HPDE6-E6E7 (cell line): Measurements from ENCODE around the gene GNA12.
"Not testable (repeated sequence)": the region's sequence is repeated elsewhere in the genome, so short reads cannot be mapped to it uniquely, and the experiment has no call there.

Experiments used
- DNase-seq: peaks from one replicate; pipeline ENCODE4 v3.0.0; 2011; ENCODE audit warnings: missing footprints; ENCODE audit errors: extremely low spot score

GNA12 gene

DNA sequence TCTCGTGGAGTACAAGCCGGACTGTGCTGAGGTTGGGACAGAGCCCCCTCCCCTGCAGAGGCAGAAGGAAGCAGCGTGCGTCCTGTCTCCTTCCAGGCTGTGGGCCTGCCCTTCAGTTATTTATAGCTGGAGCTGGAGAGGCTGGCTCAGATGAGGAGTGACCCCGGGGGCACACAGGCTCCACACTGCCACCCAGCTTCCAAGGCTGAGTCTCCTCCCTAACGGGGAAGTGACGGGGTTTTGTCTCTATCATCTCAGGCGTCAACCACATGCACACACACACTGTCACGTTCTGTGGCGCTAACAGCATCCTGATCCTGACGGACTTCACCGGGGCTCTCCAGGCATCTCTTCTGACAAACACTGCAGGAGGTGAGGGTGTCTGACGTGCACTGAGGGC is 130.7 kb downstream of the GNA12 start:
- DNase-seq = no peak

DNA sequence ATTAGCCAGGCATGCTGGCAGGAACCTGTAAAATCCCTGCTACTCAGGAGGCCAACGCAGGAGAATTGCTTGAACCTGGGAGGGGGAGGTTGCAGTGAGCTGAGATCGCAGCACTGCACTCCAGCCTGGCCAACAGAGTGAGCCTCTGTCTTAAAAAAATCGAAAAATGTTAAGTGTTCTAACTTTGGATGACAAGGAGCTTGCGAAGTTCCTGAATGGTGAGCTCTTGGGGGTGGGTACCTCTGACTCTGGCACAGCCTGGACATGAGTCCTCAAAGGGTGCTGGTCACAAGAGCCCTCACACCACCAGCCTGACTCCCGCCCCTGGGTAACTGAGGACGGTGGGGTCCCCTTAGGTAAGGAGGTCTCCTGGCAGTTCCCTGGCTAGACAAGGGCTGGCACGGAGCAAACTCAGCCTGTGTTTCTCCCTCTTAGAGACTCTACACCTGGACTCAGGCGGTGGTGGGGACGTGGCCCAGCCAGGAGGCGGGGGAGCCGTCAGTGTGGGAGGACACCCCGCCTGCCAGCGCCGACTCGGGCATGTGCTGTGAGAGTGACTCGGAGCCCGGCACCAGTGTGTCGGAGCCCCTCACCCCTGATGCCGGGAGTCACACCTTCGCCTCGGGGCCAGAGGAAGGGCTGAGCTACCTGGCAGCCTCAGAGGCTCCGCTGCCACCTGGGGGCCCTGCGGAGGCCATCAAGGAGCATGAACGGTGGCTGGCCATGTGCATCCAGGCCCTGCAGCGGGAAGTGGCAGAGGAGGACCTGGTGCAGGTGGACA is 132.0 kb downstream of the GNA12 start:
- no peak for DNase-seq

DNA sequence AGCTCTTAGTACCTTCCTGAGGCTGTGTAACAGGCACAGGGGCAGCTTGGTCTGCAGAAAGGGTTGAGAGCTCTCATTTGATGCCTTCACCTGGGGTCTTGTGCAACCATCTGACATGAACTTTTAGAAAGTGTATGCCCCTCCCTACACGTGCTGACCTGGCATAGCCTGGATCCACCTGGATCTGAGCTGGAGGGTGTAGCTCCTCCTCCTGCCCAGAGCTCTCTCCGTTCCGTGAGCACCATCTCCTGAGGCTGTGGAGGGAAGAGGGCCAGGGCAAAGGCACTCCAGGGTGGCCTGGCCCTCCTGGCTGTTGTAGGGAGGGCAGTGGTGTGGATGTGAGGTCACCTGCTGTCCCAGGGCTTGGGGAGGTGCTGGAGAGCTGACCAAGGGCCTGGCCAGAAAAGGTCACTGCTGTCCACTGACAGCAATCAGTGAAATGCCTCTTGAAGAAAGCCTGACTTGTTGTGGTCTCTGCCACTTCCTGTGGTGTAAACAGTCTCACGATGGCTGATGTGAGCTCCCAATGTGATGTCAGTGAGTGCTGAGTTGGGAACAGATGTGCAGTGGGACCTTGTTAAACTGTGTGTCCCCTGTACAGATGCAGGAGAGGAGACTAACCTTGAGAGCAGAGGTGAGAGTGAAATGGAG is 133.1 kb downstream of the GNA12 start:
- no peak for DNase-seq

DNA sequence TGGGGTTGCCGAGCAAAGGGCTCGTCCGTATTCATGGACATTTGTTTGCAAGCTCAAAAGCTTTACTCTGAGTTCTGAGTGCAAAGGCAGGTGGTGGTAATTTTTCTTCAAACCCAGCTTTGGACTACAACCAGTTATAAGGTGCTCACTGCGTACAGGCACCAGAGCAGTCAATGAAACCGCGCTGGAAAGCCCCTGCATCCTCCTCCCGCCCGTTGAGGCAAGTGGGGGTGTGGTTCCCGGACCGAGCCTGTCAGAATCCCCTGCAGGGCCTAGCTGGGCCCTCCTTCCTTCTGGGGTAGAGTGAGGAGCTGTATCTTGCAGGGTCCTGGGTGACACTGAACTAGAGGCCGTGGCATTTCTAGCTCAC is 133.8 kb downstream of the GNA12 start:
- no peak for DNase-seq

DNA sequence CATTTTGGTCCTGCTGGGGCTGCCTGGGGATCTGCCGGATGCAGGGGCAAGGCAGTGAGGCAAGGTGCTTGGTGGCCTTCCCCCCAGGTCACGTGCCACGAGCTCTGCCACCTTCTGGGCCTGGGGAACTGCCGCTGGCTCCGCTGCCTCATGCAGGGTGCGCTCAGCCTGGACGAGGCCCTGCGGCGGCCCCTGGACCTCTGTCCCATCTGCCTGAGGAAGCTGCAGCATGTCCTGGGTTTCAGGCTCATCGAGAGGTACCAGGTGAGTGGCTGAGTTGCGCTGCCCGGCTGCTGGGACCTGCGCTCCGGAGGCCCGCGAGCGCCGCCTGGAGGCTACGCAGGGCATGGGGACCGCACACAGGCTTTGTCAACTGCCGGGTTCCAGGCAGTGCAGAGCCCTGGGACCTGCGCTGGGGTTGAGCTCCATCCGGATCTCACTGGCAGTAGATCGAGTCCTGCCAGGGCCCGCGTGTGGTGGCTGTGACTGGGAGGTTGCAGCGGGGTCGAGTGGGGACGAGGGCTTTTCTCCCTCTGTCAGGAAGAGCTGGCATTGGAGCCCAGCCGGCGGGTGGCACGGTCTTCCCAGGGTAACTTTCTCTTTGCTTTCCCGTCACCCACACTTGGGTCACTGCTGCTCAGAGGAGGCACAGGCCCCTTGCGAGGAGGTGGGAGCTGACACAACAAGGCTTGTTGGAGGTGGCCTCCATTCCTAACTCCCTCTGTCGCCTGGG is 134.4 kb downstream of the GNA12 start:
- peak; percentile 71 for DNase-seq

DNA sequence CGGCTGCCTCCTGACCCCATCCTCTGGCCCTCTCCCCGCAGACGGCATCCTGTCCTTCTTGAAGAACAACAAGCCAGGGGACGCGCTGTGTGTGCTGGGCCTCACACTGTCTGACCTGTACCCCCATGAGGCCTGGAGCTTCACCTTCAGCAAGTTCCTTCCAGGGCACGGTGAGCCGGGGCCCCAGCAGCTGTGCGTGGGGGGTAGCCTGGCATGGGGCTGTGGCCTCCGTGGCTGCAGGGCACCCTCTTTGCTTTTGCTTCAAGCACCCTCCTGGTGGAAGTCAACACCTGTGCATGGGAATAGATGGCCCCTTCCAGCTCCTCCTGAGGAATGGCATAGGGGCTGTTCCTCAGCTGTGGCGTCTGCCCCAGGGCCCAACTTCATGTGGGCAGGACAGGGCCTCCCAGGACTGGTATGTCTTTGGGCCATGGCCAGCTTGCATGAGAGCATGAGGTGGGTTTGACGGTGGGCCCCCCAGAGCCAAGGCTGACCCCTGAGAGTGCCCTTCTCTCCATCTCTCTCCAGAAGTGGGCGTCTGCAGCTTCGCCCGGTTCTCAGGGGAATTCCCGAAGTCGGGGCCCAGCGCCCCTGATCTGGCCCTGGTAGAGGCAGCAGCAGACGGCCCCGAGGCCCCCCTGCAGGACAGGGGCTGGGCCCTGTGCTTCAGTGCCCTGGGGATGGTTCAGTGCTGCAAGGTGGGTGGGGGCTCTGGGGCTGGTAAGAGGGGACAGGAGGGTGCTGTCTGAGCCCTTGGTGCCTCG is 135.4 kb downstream of the GNA12 start:
- DNase-seq = no peak

DNA sequence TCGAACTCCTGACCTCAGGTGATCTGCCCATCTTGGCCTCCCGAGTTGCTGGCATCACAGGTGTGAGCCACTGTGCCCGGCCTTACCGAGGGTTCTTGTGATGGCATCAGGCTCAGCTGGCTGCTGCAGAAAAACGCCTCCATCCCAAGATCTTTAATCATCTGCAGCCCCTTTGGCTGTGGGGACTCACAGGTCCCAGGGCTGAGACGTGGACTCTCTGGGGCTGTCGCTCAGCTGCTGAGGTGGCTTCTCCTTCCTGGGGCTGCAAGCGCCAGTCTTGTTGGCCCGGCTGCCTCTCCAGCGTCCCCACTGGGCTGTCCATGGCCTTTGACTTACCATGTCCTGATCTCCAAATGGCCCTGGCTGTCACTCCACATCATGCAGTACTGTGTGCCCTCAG is 136.1 kb downstream of the GNA12 start:
- no peak for DNase-seq

DNA sequence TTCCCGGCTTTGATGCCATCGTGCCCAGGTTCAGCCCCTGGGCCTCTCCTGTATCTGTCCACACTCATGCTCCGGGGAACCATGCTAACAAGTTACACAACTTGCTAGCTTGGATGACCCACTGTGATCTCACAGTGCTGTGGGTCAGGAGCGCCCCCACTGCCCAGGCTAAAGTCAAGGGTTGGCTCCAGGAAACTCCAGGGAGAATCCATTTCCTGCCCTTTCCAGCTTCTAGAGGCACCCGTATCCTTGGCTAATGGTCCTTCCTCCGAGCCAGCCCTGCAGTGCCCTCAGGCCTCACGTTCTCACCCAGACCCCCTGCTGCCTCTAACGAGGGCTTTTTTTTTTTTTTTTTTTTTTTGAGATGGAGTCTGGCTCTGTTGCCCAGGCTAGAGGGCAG is 136.6 kb downstream of the GNA12 start:
- no peak for DNase-seq

DNA sequence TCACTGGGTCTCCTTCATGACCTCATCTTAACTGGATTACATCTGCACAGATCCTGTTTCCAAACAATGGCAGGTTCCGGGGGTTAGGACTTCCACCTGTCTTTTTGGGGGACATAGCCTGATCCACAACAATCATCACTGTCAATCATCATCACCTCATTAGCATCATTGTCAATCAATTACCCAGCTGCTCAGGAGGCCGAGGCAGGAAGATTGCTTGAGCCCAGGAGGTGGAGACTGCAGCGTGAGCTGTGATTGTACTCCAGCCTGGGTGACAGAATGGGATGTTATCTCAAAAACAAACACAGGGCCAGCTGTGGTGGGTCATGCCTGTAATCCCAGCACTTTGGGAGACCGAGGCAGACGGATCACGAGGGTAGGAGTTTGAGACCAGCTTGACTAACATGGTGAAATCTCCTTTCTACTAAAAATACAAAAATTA is 137.4 kb downstream of the GNA12 start:
- DNase-seq = no peak

DNA sequence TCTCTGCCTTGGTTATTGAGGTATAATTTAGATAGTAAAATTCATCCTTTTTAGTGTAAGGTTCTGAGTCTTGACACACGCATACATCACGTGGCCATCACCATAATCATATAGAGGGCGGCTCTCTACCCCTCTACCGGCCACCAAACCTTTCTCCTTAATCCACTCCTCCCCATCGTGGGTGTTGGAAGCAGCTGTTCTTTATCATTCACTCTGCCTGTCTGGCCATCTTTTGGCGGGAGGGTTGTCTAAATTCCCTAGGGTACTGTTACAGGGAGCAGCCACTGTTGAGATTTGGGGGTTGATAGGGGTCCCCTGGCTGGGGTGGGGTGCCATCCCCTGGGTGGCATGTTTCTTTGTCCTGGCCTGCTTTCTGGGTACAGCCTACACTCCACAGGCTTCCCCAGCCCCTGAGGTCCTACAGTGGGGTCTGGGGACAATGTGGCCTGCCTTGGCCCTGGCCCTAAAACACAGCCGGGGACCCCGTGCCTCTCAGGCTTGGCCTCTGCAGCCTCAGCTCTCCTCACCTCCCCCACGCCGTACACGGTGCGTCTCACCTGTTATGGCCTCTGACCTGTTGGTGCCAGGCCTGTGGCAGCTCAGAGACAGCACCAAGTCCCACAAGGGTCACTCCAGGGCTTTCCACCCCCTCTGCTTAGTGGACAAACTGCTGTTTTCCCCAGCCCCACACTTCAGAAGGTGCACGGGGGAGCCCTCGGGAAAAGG is 138.6 kb downstream of the GNA12 start:
- no peak for DNase-seq

DNA sequence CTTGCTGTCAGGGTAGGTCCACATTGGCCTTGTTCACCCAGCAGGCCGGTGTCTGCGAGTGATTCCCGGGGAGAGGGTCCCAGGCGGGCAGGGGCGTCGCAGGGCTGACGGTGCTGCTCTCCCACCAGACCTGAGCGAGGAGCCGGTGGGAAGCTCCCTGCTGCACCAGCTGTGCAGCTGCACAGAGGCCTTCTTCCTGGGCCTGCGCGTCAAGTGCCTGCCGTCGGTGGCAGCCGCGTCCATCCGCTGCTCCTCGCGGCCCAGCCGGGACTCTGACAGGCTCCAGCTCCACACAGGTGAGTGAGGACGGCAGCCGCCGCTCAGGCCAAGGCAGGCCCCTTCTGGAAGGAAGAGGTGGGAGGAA is 141.5 kb downstream of the GNA12 start:
- no peak for DNase-seq

DNA sequence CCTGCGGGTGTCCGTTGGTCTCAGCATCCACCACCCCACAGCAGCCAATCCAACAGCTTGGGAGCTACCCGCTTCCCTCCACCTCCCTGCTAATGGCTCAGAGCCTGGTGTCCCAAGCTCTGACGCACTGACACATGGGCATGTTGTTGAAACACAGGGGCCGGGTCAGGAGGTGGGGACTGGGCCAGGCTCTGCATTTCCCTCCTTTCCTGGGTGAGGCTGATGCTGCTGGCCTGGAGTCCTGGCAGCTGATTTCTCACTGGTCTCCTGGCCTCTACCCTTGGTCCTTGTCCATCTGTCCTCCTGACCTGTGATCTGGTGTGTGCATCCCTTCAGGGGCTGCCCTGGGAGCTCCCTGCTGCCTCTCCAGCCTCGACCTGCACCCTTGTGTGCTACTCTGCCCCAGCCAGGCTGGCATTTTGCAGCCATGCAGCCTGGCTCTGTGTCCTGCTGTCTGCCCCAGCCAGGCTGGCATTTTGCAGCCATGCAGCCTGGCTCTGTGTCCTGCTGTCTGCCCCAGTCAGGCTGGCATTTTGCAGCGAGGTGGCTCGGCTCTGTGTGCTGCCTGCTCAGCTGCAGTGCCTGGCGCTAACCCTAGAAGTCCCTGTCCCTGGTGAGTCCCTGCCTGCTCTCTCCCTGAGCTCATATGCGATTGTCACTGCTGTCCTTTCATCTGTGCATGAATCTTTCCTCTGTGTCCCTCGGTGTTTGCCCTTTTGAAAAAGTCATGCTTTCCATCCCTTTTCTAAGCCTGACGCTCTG is 142.1 kb downstream of the GNA12 start:
- DNase-seq = no peak

DNA sequence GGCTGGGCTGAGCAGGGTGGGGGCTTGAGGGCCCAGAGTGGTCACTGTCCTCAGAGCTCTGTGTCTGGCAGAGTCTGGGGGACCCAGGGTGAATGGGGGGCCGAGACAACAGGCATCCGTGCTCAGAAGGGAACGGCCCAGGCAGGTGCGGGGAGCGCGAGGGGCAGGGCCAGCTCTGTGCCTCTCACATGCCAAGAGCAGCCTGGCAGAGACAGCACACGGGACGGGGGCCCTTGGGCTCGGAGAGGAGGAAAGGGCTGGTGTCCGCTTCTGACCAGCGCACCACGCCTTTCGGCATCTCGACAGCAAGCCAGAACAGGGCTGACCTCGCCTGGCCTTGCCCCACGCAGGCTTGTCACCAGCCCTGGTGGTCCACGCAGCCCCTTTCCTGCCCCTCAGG is 142.7 kb downstream of the GNA12 start:
- no peak for DNase-seq

DNA sequence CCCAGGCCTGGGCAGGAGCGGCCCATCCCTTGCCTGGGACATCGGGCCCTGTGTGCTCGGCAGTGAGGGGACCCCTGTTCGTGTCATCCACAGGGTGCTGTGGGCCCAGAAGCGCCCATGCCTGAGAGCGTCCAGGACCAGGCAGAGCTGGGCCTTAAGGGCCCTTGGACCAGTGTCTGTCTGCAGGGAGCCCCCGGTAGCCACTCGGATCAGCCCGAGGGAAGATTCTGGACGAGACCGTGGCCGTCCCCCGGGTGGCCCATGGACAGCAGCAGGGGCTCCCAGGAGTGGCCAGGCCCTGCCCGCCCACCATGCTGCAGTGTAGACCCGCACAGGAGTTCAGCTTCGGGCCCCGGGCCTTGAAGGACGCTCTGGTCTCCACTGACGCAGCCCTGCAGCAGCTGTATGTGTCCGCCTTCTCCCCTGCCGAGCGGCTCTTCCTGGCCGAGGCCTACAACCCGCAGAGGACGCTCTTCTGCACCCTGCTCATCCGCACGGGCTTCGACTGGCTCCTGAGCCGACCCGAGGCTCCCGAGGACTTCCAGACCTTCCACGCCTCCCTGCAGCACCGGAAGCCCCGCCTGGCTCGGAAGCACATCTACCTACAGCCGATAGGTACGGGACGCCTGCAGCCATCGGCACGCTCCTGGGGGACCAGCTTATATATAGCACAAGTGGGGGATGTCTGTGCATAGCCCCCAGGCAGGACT is 143.8 kb downstream of the GNA12 start:
- no peak for DNase-seq

DNA sequence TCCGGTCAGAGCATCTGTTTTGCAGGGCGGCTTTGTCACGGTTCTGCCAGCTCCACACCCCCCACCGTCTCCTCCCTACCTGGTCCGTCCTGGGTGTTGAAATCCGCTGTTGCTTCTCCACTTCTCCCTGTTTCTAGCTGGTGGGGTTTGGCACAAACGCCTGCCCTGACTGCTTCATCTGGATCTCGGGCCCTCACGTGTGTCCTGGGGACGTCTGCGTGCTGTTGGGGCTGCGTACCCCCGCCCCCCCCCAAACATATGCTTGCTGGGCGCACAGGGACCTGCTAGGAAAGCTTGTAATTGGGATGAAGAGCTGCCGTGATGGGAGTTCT is 144.9 kb downstream of the GNA12 start:
- DNase-seq = no peak

DNA sequence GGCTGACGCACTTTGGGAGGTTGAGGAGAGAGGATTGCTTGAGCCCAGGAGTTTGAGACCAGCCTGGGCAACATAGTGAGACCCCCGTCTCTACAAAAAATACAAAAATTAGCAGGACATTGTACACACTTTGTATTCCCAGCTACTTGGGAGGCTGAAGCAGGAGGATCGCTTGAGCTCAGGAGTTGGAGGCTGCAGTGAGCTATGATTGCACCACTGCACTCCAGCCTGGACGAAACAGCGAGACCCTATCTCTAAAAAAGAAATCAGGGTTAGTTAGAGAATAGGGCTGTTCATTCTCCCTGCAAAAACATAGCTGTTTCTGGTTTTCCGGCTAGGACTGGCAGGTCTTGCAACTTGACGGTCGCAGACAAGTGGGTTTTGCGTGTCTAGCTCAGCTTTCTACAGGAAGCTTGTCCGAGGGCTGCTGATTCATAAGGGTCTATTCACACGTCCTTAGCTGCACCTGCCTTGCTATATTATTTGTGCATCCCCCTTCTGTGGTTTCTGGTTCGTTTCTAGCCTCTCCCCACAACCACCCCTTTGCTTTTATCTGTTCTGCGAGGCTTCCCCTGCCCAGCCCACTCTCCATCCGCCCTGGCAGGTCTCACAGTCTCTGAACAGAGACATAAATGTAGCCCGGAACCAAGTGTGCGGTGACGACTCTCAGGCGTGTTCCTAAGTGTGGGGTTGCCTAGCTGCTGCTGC is 145.4 kb downstream of the GNA12 start:
- DNase-seq = no peak

DNA sequence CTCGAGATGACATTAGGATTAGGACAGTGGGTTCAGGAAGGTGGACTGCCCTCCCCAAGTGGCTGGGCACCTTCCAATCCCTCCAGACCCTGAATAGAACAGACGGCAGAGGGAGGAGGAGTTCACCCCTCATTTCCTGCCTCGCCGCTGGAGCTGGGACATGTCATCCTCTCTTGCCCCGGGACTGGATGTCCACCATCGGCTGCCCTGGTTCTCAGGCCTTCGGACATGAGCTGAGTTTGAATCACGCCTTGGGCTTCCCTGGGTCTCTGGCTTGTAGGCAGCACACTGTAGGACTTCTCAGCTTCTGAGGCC is 150.0 kb downstream of the GNA12 start:
- not testable (repeated sequence) for DNase-seq

DNA sequence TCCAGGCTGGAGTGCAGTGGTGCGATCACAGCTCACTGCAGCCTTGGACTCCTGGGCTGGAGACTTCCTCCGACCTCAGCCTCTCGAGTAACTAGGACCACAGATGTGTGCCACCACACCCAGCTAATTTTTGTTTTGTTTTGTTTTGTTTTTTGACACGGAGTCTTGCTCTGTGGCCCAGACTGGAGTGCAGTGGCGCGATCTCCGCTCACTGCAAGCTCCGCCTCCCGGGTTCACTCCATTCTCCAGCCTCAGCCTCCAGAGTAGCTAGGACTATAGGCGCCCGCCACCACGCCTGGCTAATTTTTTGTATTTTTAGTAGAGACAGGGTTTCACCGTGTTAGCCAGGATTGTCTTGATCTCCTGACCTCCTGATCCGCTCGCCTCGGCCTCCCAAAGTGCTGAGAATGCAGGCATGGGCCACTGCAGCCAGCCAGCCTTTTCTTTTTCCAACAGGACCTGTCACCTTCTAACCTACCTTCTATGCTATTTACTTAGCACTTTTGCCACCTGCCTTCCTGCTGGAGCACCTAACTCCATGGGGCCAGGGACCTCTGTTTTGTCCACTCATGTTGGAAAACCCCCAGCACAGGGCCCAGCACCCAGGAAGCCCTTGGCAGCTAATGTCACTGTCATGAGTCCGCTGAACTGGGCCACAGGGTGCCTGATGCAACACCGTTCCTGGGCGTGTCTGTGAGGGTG is 150.5 kb downstream of the GNA12 start:
- not testable (repeated sequence) for DNase-seq

DNA sequence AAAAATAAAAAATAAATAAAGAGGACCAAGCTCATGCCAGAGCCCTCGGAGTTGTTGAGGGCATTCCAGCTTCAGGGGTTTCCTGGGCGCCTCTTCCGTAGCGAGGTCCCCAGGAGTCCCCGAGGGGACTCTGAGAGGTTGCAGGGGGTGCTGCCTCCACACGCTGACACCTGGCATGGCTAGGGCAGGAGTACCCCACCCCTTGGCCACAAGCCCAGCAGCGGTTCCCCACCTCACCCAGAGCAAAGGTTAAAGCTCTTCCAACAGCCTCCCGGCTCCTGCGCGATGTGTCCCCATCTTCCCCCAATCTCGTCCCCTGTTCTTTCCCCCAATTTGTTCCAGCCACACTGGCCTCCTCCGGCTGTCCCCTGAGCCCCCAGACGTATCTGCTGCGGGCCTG is 151.6 kb downstream of the GNA12 start:
- DNase-seq = no peak
